CD14-positive monocyte (primary cell): ENCODE measurements around the gene TEKT2. TPM values are rescaled to one million over a fixed set of nuclear protein-coding genes. Genes with fewer than 3 reads are reported as not detected.

Source experiments
- DNase-seq, 3 donors: peaks; one replicate each; pipeline ENCODE4 v3.0.0-alpha.2; 2011 to 2022
- H2AFZ ChIP-seq: 2 replicates; pipeline ENCODE4 v1.6.0; 2012; ENCODE audit warnings: mild to moderate bottlenecking, low read depth, low read length, inconsistent platforms; ENCODE audit not compliant: insufficient read depth, poor library complexity, severe bottlenecking
- H3K27ac ChIP-seq, 2 donors: 1 replicate in 1 of 2; 2 replicates in 1 of 2; pipeline ENCODE4 v1.5.1; 2012 to 2013; ENCODE audit warnings: low read length in 2 of 2, control low read depth in 1 of 2, inconsistent platforms in 1 of 2, low read depth in 1 of 2, mild to moderate bottlenecking in 1 of 2
- H3K27me3 ChIP-seq, 2 donors: one replicate each; pipeline versions ENCODE4 v1.6.0 to v1.6.1; 2011 to 2013; ENCODE audit warnings: low read length in 2 of 2; ENCODE audit not compliant: control insufficient read depth in 2 of 2, insufficient read depth in 2 of 2
- H3K36me3 ChIP-seq, 2 donors: replicated peaks in 1 of 2; 1 replicate in 1 of 2; 2 replicates in 1 of 2; pipeline versions ENCODE4 v1.5.1 to v1.6.1; 2012 to 2013; ENCODE audit warnings: low read length in 2 of 2, control low read depth in 1 of 2, inconsistent platforms in 1 of 2, mild to moderate bottlenecking in 1 of 2; ENCODE audit not compliant: insufficient read depth in 2 of 2, control insufficient read depth in 1 of 2
- H3K4me1 ChIP-seq, 2 donors: 1 replicate in 1 of 2; 2 replicates in 1 of 2; pipeline versions ENCODE4 v1.5.1 to v1.6.1; 2012 to 2013; ENCODE audit warnings: low read length in 2 of 2, control low read depth in 1 of 2, inconsistent platforms in 1 of 2, mild to moderate bottlenecking in 1 of 2, moderate library complexity in 1 of 2; ENCODE audit not compliant: insufficient read depth in 2 of 2, control insufficient read depth in 1 of 2
- H3K4me2 ChIP-seq: replicated peaks from 2 replicates; pipeline ENCODE3; 2012; ENCODE audit warnings: low read length, moderate library complexity, mild to moderate bottlenecking; ENCODE audit not compliant: poor library complexity, severe bottlenecking; ENCODE audit errors: extremely low read depth
- H3K4me3 ChIP-seq, 3 experiments: fragments of 200-600 bp in 1 of 3; sonication (generic) in 1 of 3; replicated peaks in 1 of 3; 1 replicate in 2 of 3; 2 replicates in 1 of 3; pipeline ENCODE4 v1.5.1; 2011 to 2013; ENCODE audit warnings: low read length in 3 of 3, mild to moderate bottlenecking in 3 of 3, control low read depth in 2 of 3, low read depth in 2 of 3, inconsistent platforms in 1 of 3, moderate library complexity in 1 of 3
- H3K79me2 ChIP-seq: 2 replicates; pipeline ENCODE4 v1.6.0; 2012; ENCODE audit warnings: mild to moderate bottlenecking, control low read depth, inconsistent platforms, low read length, moderate library complexity; ENCODE audit not compliant: insufficient read depth
- H3K9ac ChIP-seq: 2 replicates; pipeline ENCODE4 v1.6.0; 2017; ENCODE audit warnings: low read length, mild to moderate bottlenecking; ENCODE audit not compliant: insufficient read depth, poor library complexity, severe bottlenecking
- H3K9me3 ChIP-seq, 2 donors: replicated peaks in 1 of 2; 1 replicate in 1 of 2; 2 replicates in 1 of 2; pipeline versions ENCODE4 v1.5.1 to v1.6.1; 2012 to 2013; ENCODE audit warnings: low read length in 2 of 2, control low read depth in 1 of 2; ENCODE audit not compliant: control insufficient read depth in 1 of 2, insufficient read depth in 1 of 2
- H4K20me1 ChIP-seq: 2 replicates; pipeline ENCODE4 v1.6.0; 2012; ENCODE audit warnings: mild to moderate bottlenecking, low read length, control low read depth, moderate library complexity; ENCODE audit not compliant: insufficient read depth
- H3K27ac Mint-ChIP-seq, 7 donors: one replicate each; pipeline ENCODE4 v1.8.0; 2020; ENCODE audit warnings: mild to moderate bottlenecking in 7 of 7, mixed read lengths in 7 of 7, moderate library complexity in 6 of 7, inconsistent platforms in 2 of 7
- H3K27me3 Mint-ChIP-seq, 3 donors: one replicate each; pipeline ENCODE4 v1.8.0; 2021 to 2022; ENCODE audit warnings: low read depth in 3 of 3, mild to moderate bottlenecking in 3 of 3, mixed read lengths in 3 of 3, moderate library complexity in 3 of 3, inconsistent platforms in 1 of 3
- H3K36me3 Mint-ChIP-seq, 2 donors: one replicate each; pipeline ENCODE4 v1.8.0; 2020; ENCODE audit warnings: mixed read lengths in 2 of 2, inconsistent platforms in 1 of 2, mild to moderate bottlenecking in 1 of 2
- H3K4me1 Mint-ChIP-seq: one replicate; pipeline ENCODE4 v1.8.0; 2020; ENCODE audit warnings: mild to moderate bottlenecking, mixed read lengths
- H3K4me3 Mint-ChIP-seq, 2 donors: one replicate each; pipeline ENCODE4 v1.8.0; 2020; ENCODE audit warnings: mild to moderate bottlenecking in 2 of 2, mixed read lengths in 2 of 2, moderate library complexity in 1 of 2
- H3K9me3 Mint-ChIP-seq, 7 donors: one replicate each; pipeline ENCODE4 v1.8.0; 2020 to 2022; ENCODE audit warnings: mixed read lengths in 7 of 7, mild to moderate bottlenecking in 6 of 7, moderate library complexity in 6 of 7, inconsistent platforms in 2 of 7
- CTCF ChIP-seq: fragments of 200-600 bp; IDR thresholded peaks from one replicate; pipeline ENCODE4 v1.8.0; 2022; ENCODE audit warnings: antibody characterized with exemption, mild to moderate bottlenecking
- WGBS: methylation state at CpG from one replicate; pipeline ENCODE4 v1.1.5; 2013; ENCODE audit warnings: missing lambda C conversion rate; ENCODE audit not compliant: insufficient coverage; 5-methylcytosine and 5-hydroxymethylcytosine counted together
- intact Hi-C, 2 donors: fragments of 100-400 bp; cut with micrococcal nuclease; formaldehyde crosslinking; loops; one replicate each; pipeline versions ENCODE4 v1.15.0 to v1.15.1; 2023
- polyA plus RNA-seq, 3 donors: library from polyadenylated mRNA; depleted of rRNA in 1 of 3; unstranded in 2 of 3; stranded (reverse) in 1 of 3; fragments of 300-500 nt in 2 of 3; fragments of >200 nt in 1 of 3; fragmentation: Illumina TruSeq in 2 of 3; gene quantifications; 1 replicate in 2 of 3; 2 replicates in 1 of 3; pipeline ENCODE4 v1.2.3, GENCODE V29; 2012 to 2021

TEKT2 gene
- polyA plus RNA-seq, 3 donors = 0.23 TPM; not detected in 2

GRCh38 chr1:36100376-36100775, 16.5 kb downstream of the TEKT2 start:
- Mint-ChIP-seq H3K4me1 (peaks cover 24% of the 10 kb centered on the region), H3K9me3 (peaks cover 0 to 4% (median 0%) of the 10 kb centered on the region in 7 donors), H3K27ac (peak overlapping the region in 1 of 7 donors; percentile 5), H3K4me3 (peak overlapping the region in 1 of 2 donors; percentile 38), H3K27me3 (peaks cover 1 to 8% (median 2%) of the 10 kb centered on the region in 3 donors), H3K36me3 (peaks cover 7 to 21% of the 10 kb centered on the region in 2 donors)
- Histone ChIP-seq H4K20me1 (no peaks in the 10 kb centered on the region), H3K9ac (no peak overlapping the region), H3K4me3 (no peak overlapping the region), H3K9me3 (no peaks in the 10 kb centered on the region), H3K36me3 (peaks cover 4 to 17% of the 10 kb centered on the region in 2 donors), H3K79me2 (no peaks in the 10 kb centered on the region), H3K27ac (no peak overlapping the region), H2AFZ (peak overlapping the region; percentile 52), H3K4me1 (peaks cover 16 to 21% of the 10 kb centered on the region in 2 donors), H3K4me2 (peak overlapping the region; percentile 38), H3K27me3 (no peaks in the 10 kb centered on the region)
- WGBS = 80% methylated on average over 6 of the region's 6 CpGs
- intact Hi-C loops = loop anchor here (1.0 to 2.0 kb wide), 4 partner anchors 34 to 186 kb away; no protein-coding TSS in a partner anchor
- DNase-seq = no peak
- TF ChIP-seq CTCF = no peak

GRCh38 chr1:36101546-36101945, 17.7 kb downstream of the TEKT2 start:
- Mint-ChIP-seq H3K27ac (no peak overlapping the region), H3K27me3 (peaks cover 1 to 11% (median 2%) of the 10 kb centered on the region in 3 donors), H3K4me1 (peaks cover 13% of the 10 kb centered on the region), H3K4me3 (no peak overlapping the region), H3K36me3 (peaks cover 4 to 20% of the 10 kb centered on the region in 2 donors), H3K9me3 (peaks cover 0 to 4% (median 0%) of the 10 kb centered on the region in 7 donors)
- Histone ChIP-seq H3K27ac (no peak overlapping the region), H3K79me2 (no peaks in the 10 kb centered on the region), H3K4me2 (no peak overlapping the region), H3K9me3 (no peaks in the 10 kb centered on the region), H3K36me3 (peaks cover 4 to 10% of the 10 kb centered on the region in 2 donors), H3K27me3 (no peaks in the 10 kb centered on the region), H3K9ac (no peak overlapping the region), H4K20me1 (no peaks in the 10 kb centered on the region), H2AFZ (no peak overlapping the region), H3K4me1 (peaks cover 4 to 9% of the 10 kb centered on the region in 2 donors), H3K4me3 (no peak overlapping the region)
- no peak for TF ChIP-seq CTCF
- DNase-seq = no peak
- intact Hi-C loops = loop anchor here in 1 of 2 donors (2.0 kb wide), 2 partner anchors 33 to 185 kb away; no protein-coding TSS in a partner anchor
- WGBS = 80% methylated on average over 1 of the region's 5 CpGs
